ENCODE data around the gene PCP4L1. TPM values are rescaled to one million over a fixed set of nuclear protein-coding genes. Genes with fewer than 3 reads are reported as not detected.
A peak's percentile ranks its signal among the peaks of the same experiment; 100 is the strongest.

Gene PCP4L1
- total RNA-seq, 2 experiments from 2014 or later: 0.39 to 0.80 TPM

- Mint-ChIP-seq H3K27ac (no peak overlapping the region), H3K36me3 (no peaks in the 10 kb centered on the region), H3K4me1 (no peaks in the 10 kb centered on the region), H3K9me3 (no peaks in the 10 kb centered on the region), H3K4me3 (no peak overlapping the region), H3K27me3 (no peaks in the 10 kb centered on the region)
- no peak for DNase-seq
Observed at GRCh38 chr1:161282991-161283390, 24.4 kb downstream of the PCP4L1 start.

- H3K4me3 Mint-ChIP-seq: no peak overlapping the region
- H3K27me3 Mint-ChIP-seq: no peaks in the 10 kb centered on the region
- H3K4me1 Mint-ChIP-seq: no peaks in the 10 kb centered on the region
- no peaks in the 10 kb centered on the region for H3K9me3 Mint-ChIP-seq
- H3K27ac Mint-ChIP-seq: no peak overlapping the region
- H3K36me3 Mint-ChIP-seq: no peaks in the 10 kb centered on the region
- DNase-seq: no peak
Observed at GRCh38 chr1:161285113-161285512, 26.6 kb downstream of the PCP4L1 start.

GRCh38 chr1:161285521-161285920, 27.0 kb downstream of the PCP4L1 start:
- Mint-ChIP-seq H3K27ac (no peak overlapping the region), H3K27me3 (no peaks in the 10 kb centered on the region), H3K4me1 (no peaks in the 10 kb centered on the region), H3K9me3 (no peaks in the 10 kb centered on the region), H3K4me3 (no peak overlapping the region), H3K36me3 (no peaks in the 10 kb centered on the region)
- no peak for DNase-seq

GRCh38 chr1:161287482-161288054, 29.0 kb downstream of the PCP4L1 start:
- H3K27me3 Mint-ChIP-seq: no peaks in the 10 kb centered on the region
- no peaks in the 10 kb centered on the region for H3K36me3 Mint-ChIP-seq
- no peaks in the 10 kb centered on the region for H3K9me3 Mint-ChIP-seq
- H3K4me3 Mint-ChIP-seq: no peak overlapping the region
- no peak for DNase-seq
- no peak overlapping the region for H3K27ac Mint-ChIP-seq
- no peaks in the 10 kb centered on the region for H3K4me1 Mint-ChIP-seq

GRCh38 chr1:161290779-161291178, 32.2 kb downstream of the PCP4L1 start:
- no peaks in the 10 kb centered on the region for H3K9me3 Mint-ChIP-seq

GRCh38 chr1:161297415-161297814, 38.9 kb downstream of the PCP4L1 start:
- Mint-ChIP-seq H3K27ac (no peak overlapping the region), H3K36me3 (no peaks in the 10 kb centered on the region), H3K27me3 (no peaks in the 10 kb centered on the region), H3K9me3 (no peaks in the 10 kb centered on the region), H3K4me1 (peaks cover 7% of the 10 kb centered on the region), H3K4me3 (no peak overlapping the region)
- no peak for DNase-seq

More at GRCh38 chr1:161290779-161291178, 32.2 kb downstream of the PCP4L1 start:
- Mint-ChIP-seq H3K27ac (no peak overlapping the region), H3K4me1 (no peaks in the 10 kb centered on the region), H3K4me3 (no peak overlapping the region), H3K27me3 (no peaks in the 10 kb centered on the region), H3K36me3 (no peaks in the 10 kb centered on the region)
- DNase-seq: no peak

- Mint-ChIP-seq H3K4me1 (peaks cover 10% of the 10 kb centered on the region), H3K27me3 (no peaks in the 10 kb centered on the region), H3K36me3 (no peaks in the 10 kb centered on the region), H3K4me3 (no peak overlapping the region), H3K9me3 (no peaks in the 10 kb centered on the region), H3K27ac (no peak overlapping the region)
- DNase-seq: no peak
Observed at GRCh38 chr1:161298116-161298515, 39.6 kb downstream of the PCP4L1 start.

- H3K9me3 Mint-ChIP-seq: no peaks in the 10 kb centered on the region
- H3K36me3 Mint-ChIP-seq: no peaks in the 10 kb centered on the region
- no peaks in the 10 kb centered on the region for H3K27me3 Mint-ChIP-seq
- no peak overlapping the region for H3K4me3 Mint-ChIP-seq
- DNase-seq: no peak
- peak overlapping the region; percentile 45 for H3K27ac Mint-ChIP-seq
- peaks cover 19% of the 10 kb centered on the region for H3K4me1 Mint-ChIP-seq
Observed at GRCh38 chr1:161299347-161299746, 40.8 kb downstream of the PCP4L1 start.

GRCh38 chr1:161300478-161300877, 41.9 kb downstream of the PCP4L1 start:
- no peaks in the 10 kb centered on the region for H3K9me3 Mint-ChIP-seq
- peaks cover 27% of the 10 kb centered on the region for H3K4me1 Mint-ChIP-seq
- no peaks in the 10 kb centered on the region for H3K36me3 Mint-ChIP-seq
- H3K27ac Mint-ChIP-seq: no peak overlapping the region
- DNase-seq: no peak
- no peak overlapping the region for H3K4me3 Mint-ChIP-seq
- H3K27me3 Mint-ChIP-seq: no peaks in the 10 kb centered on the region

GRCh38 chr1:161304927-161305866, 46.7 kb downstream of the PCP4L1 start:
- no peak for DNase-seq
- H3K27ac Mint-ChIP-seq: peak overlapping the region; percentile 84
- peaks cover 32% of the 10 kb centered on the region for H3K4me1 Mint-ChIP-seq
- peak overlapping the region; percentile 94 for H3K4me3 Mint-ChIP-seq
- no peaks in the 10 kb centered on the region for H3K9me3 Mint-ChIP-seq
- no peaks in the 10 kb centered on the region for H3K27me3 Mint-ChIP-seq
- no peaks in the 10 kb centered on the region for H3K36me3 Mint-ChIP-seq

- H3K27me3 Mint-ChIP-seq: no peaks in the 10 kb centered on the region
- H3K4me1 Mint-ChIP-seq: peaks cover 32% of the 10 kb centered on the region
- peak overlapping the region; percentile 94 for H3K4me3 Mint-ChIP-seq
- peak overlapping the region; percentile 84 for H3K27ac Mint-ChIP-seq
- H3K36me3 Mint-ChIP-seq: no peaks in the 10 kb centered on the region
- peak; percentile 83 for DNase-seq
- no peaks in the 10 kb centered on the region for H3K9me3 Mint-ChIP-seq
Observed at GRCh38 chr1:161305867-161306519, 47.4 kb downstream of the PCP4L1 start.

GRCh38 chr1:161307230-161307768, 48.8 kb downstream of the PCP4L1 start:
- no peaks in the 10 kb centered on the region for H3K9me3 Mint-ChIP-seq
- no peak overlapping the region for H3K27ac Mint-ChIP-seq
- H3K36me3 Mint-ChIP-seq: no peaks in the 10 kb centered on the region
- H3K27me3 Mint-ChIP-seq: no peaks in the 10 kb centered on the region
- DNase-seq: no peak
- peaks cover 32% of the 10 kb centered on the region for H3K4me1 Mint-ChIP-seq
- no peak overlapping the region for H3K4me3 Mint-ChIP-seq

GRCh38 chr1:161307892-161308638, 49.5 kb downstream of the PCP4L1 start:
- DNase-seq: no peak
- Mint-ChIP-seq H3K27me3 (no peaks in the 10 kb centered on the region), H3K4me3 (no peak overlapping the region), H3K9me3 (no peaks in the 10 kb centered on the region), H3K27ac (no peak overlapping the region), H3K4me1 (peaks cover 30% of the 10 kb centered on the region), H3K36me3 (no peaks in the 10 kb centered on the region)

GRCh38 chr1:161309868-161310267, 51.3 kb downstream of the PCP4L1 start, which contains the start of gene MPZ:
MPZ (minus strand) TSS chr1:161309968; CDS start chr1:161309905, 63 bp downstream.
- Mint-ChIP-seq H3K36me3 (no peaks in the 10 kb centered on the region), H3K4me1 (peaks cover 18% of the 10 kb centered on the region), H3K27ac (no peak within 1 kb of the TSS), H3K9me3 (no peaks in the 10 kb centered on the region), H3K4me3 (no peak within 1 kb of the TSS), H3K27me3 (no peaks in the 10 kb centered on the region)
- DNase-seq: no peak

All from activated naive CD8-positive, alpha-beta T cell treated with anti-CD3 and anti-CD28 coated beads for 36 hours (primary cell).